MM.1S (cell line): Measurements from ENCODE around the gene PFDN1.
A peak's percentile ranks its signal among the peaks of the same experiment; 100 is the strongest.

Experiments used
- DNase-seq: peaks from one replicate; pipeline ENCODE4 v3.0.0-alpha.2; 2015
- H2AFZ ChIP-seq: fragments of 300-600 bp; sonication (generic); 2 replicates; pipeline ENCODE4 v1.6.0; 2016; ENCODE audit warnings: antibody characterized with exemption, low read length
- H3F3A ChIP-seq: fragments of 300-600 bp; sonication (generic); 2 replicates; pipeline ENCODE4 v1.6.1; 2016; ENCODE audit warnings: mild to moderate bottlenecking, antibody characterized with exemption, low read length, moderate library complexity, mixed read lengths; ENCODE audit not compliant: insufficient read depth
- H3K27ac ChIP-seq: fragments of 300-600 bp; sonication (generic); 2 replicates; pipeline ENCODE4 v1.5.1; 2016; ENCODE audit warnings: mild to moderate bottlenecking, low read length
- H3K27me3 ChIP-seq: fragments of 300-600 bp; sonication (generic); replicated peaks from 2 replicates; pipeline ENCODE4 v1.6.0; 2016; ENCODE audit warnings: low read length; ENCODE audit not compliant: insufficient read depth
- H3K36me3 ChIP-seq: fragments of 300-600 bp; sonication (generic); replicated peaks from 2 replicates; pipeline ENCODE4 v1.6.1; 2016; ENCODE audit warnings: mild to moderate bottlenecking, low read length, mixed read lengths; ENCODE audit not compliant: insufficient read depth
- H3K4me1 ChIP-seq: fragments of 300-600 bp; sonication (generic); 2 replicates; pipeline ENCODE4 v1.6.1; 2016; ENCODE audit warnings: low read length, mixed read lengths
- H3K4me2 ChIP-seq: fragments of 300-600 bp; sonication (generic); 2 replicates; pipeline ENCODE4 v1.6.0; 2016; ENCODE audit warnings: low read depth, low read length
- H3K4me3 ChIP-seq: fragments of 300-600 bp; sonication (generic); 2 replicates; pipeline ENCODE4 v1.5.1; 2016; ENCODE audit warnings: low read length, mixed read lengths
- H3K79me2 ChIP-seq: fragments of 300-600 bp; sonication (generic); 2 replicates; pipeline ENCODE4 v1.6.1; 2016; ENCODE audit warnings: mixed run types, low read length, mixed read lengths
- H3K9ac ChIP-seq: fragments of 300-600 bp; sonication (generic); 2 replicates; pipeline ENCODE4 v1.6.1; 2016; ENCODE audit warnings: low read length, mixed read lengths
- H3K9me2 ChIP-seq: fragments of 300-600 bp; sonication (generic); replicated peaks from 2 replicates; pipeline ENCODE4 v1.6.1; 2016; ENCODE audit warnings: mild to moderate bottlenecking, low read length, mixed read lengths; ENCODE audit not compliant: insufficient read depth
- H3K9me3 ChIP-seq: fragments of 300-600 bp; sonication (generic); replicated peaks from 2 replicates; pipeline ENCODE4 v1.6.1; 2016; ENCODE audit warnings: mild to moderate bottlenecking, low read length, mixed read lengths; ENCODE audit not compliant: insufficient read depth
- H4K20me1 ChIP-seq: fragments of 300-600 bp; sonication (generic); 2 replicates; pipeline ENCODE4 v1.6.1; 2016; ENCODE audit warnings: mild to moderate bottlenecking, low read length, moderate library complexity, mixed read lengths; ENCODE audit not compliant: insufficient read depth
- EZH2 ChIP-seq: fragments of 300-600 bp; sonication (generic); optimal IDR thresholded peaks from 2 replicates; pipeline ENCODE3; 2017; ENCODE audit warnings: low read depth, mild to moderate bottlenecking, antibody characterized with exemption, low read length, mixed read lengths
- EZH2phosphoT487 ChIP-seq: fragments of 300-600 bp; sonication (generic); IDR thresholded peaks from 2 replicates; pipeline ENCODE4 v1.6.1; 2018; ENCODE audit warnings: antibody characterized with exemption, low read length
- TF ChIP-seq, protein P1 (sequence below): fragments of 300-600 bp; sonication (generic); IDR thresholded peaks from 2 replicates; pipeline ENCODE4 v1.5.1; 2016; ENCODE audit warnings: antibody characterized with exemption, low read length, mixed read lengths

Gene PFDN1

DNA sequence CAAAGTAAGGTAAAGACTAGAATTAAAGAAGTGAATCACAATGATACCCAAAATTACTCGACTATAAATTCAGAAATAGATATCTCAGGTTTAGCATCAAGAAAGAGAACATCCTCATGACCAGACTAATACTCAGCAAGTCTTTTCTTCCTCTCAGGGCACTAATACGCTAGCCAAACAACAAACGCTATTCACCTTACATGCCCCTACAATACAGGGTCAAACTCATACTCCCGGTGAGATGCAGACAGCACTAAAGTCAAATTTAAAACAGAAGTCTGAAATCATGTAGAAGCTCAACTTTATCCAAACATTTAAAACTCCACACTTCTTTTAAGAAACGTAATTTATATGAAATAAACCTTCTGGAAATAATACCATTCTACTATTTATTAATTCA lies 5.6 kb downstream of the PFDN1 start:
- TF ChIP-seq EZH2 (no peak), EZH2phosphoT487 (no peak)
- TF ChIP-seq, protein P1, sequence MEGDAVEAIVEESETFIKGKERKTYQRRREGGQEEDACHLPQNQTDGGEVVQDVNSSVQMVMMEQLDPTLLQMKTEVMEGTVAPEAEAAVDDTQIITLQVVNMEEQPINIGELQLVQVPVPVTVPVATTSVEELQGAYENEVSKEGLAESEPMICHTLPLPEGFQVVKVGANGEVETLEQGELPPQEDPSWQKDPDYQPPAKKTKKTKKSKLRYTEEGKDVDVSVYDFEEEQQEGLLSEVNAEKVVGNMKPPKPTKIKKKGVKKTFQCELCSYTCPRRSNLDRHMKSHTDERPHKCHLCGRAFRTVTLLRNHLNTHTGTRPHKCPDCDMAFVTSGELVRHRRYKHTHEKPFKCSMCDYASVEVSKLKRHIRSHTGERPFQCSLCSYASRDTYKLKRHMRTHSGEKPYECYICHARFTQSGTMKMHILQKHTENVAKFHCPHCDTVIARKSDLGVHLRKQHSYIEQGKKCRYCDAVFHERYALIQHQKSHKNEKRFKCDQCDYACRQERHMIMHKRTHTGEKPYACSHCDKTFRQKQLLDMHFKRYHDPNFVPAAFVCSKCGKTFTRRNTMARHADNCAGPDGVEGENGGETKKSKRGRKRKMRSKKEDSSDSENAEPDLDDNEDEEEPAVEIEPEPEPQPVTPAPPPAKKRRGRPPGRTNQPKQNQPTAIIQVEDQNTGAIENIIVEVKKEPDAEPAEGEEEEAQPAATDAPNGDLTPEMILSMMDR = no peak
- Histone ChIP-seq H3K4me3 (no peak overlapping the region), H3K9me3 (no peaks in the 10 kb centered on the region), H4K20me1 (peaks cover 4% of the 10 kb centered on the region), H3K27me3 (no peaks in the 10 kb centered on the region), H3K36me3 (no peaks in the 10 kb centered on the region), H3F3A (no peaks in the 10 kb centered on the region), H3K27ac (no peak overlapping the region), H3K9me2 (no peaks in the 10 kb centered on the region), H3K4me2 (no peak overlapping the region), H3K79me2 (peaks cover 77% of the 10 kb centered on the region), H3K9ac (no peak overlapping the region), H2AFZ (no peak overlapping the region), H3K4me1 (peaks cover 13% of the 10 kb centered on the region; the same call in 1 of the 2 replicates)
- no peak for DNase-seq

DNA sequence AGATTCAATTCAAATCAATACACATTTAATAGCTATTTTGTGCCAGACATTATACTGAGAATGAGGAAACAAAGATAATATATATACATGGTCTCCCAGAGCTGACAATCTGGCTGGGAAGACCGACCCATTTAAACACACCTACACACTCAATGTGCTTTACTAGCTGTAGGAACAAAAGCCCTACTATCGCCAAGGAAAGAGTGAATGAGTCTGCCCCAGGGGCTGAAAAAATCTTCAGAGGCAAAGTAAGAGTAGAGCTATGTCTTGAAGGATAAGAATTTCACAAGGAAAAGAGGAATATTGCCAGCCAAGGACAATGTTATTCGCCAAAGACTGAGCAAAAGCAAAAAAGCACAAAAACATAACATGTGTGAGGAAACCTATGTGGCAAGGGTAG lies 6.6 kb downstream of the PFDN1 start:
- DNase-seq = no peak
- H3K36me3 ChIP-seq = no peaks in the 10 kb centered on the region
- no peak overlapping the region for H3K27ac ChIP-seq
- no peaks in the 10 kb centered on the region for H3K9me2 ChIP-seq
- H3K4me2 ChIP-seq = no peak overlapping the region
- no peak overlapping the region for H2AFZ ChIP-seq
- H3K79me2 ChIP-seq = peaks cover 74% of the 10 kb centered on the region
- H3K9ac ChIP-seq = no peak overlapping the region
- TF ChIP-seq EZH2phosphoT487 = no peak
- H3K4me1 ChIP-seq = peaks cover 6% of the 10 kb centered on the region; the same call in 1 of the 2 replicates
- H3F3A ChIP-seq = no peaks in the 10 kb centered on the region
- peaks cover 4% of the 10 kb centered on the region for H4K20me1 ChIP-seq
- no peak overlapping the region for H3K4me3 ChIP-seq
- no peaks in the 10 kb centered on the region for H3K27me3 ChIP-seq
- no peaks in the 10 kb centered on the region for H3K9me3 ChIP-seq

DNA sequence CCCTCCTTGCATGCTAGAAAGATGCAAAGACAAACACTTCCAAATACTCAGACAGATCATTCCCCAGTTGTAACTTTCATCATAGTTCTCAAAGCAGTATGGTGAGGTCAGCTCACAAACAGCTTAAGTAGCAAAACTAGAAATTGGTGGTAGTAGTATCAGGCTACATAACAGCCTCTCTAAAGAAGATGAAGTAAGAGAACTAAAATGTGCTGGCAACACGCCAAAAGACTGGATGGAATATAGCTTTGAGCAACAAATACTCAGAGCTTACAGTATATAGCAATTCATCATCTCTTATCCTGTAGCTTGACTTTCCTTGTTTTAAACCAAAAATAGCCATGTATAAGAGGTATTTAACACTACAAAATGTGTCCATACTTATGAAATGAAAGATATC lies 7.5 kb downstream of the PFDN1 start:
- DNase-seq = peak; percentile 45
- H3K4me3 ChIP-seq = no peak overlapping the region
- no peaks in the 10 kb centered on the region for H3K9me3 ChIP-seq
- 0 out of 2 replicates have a peak overlapping the region, but pooled peaks have one; percentile 3 for H3K27ac ChIP-seq
- H3K9me2 ChIP-seq = no peaks in the 10 kb centered on the region
- no peaks in the 10 kb centered on the region for H3K27me3 ChIP-seq
- peaks cover 6% of the 10 kb centered on the region; the same call in 1 of the 2 replicates for H3K4me1 ChIP-seq
- no peaks in the 10 kb centered on the region for H3K36me3 ChIP-seq
- peaks cover 74% of the 10 kb centered on the region for H3K79me2 ChIP-seq
- peak overlapping the region; percentile 2; the same call in 1 of the 2 replicates for H3K4me2 ChIP-seq
- H4K20me1 ChIP-seq = peaks cover 4% of the 10 kb centered on the region
- H2AFZ ChIP-seq = no peak overlapping the region
- no peaks in the 10 kb centered on the region for H3F3A ChIP-seq
- H3K9ac ChIP-seq = no peak overlapping the region
- TF ChIP-seq, protein P1 = no peak
- TF ChIP-seq EZH2 (no peak), EZH2phosphoT487 (no peak)

DNA sequence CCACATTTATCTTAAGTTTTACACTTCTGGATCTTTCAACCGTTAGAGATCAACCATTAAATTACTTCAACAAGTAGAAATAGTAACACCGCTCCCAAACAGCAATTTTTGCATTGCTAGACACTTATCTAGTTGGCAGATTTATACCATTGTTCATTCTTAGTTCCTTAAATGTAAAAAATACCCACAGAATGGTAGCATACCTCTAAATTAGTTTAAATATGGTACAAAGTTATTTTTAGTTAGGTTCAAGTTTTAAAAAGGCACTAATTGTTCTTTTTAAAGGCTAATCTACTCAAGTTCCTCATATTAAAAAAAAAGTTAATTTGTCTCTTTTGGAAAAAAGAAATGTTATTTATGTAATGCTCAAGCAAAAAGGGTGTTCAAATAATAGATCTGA lies 8.1 kb downstream of the PFDN1 start:
- no peak overlapping the region for H3K9ac ChIP-seq
- H2AFZ ChIP-seq = no peak overlapping the region
- H3K4me3 ChIP-seq = no peak overlapping the region
- H3K9me3 ChIP-seq = no peaks in the 10 kb centered on the region
- H3K9me2 ChIP-seq = no peaks in the 10 kb centered on the region
- H3K27me3 ChIP-seq = no peaks in the 10 kb centered on the region
- H3K4me1 ChIP-seq = peaks cover 6% of the 10 kb centered on the region; the same call in 1 of the 2 replicates
- peak overlapping the region; percentile 2; the same call in 1 of the 2 replicates for H3K4me2 ChIP-seq
- H3K79me2 ChIP-seq = peaks cover 75% of the 10 kb centered on the region
- H4K20me1 ChIP-seq = peaks cover 4% of the 10 kb centered on the region
- H3K27ac ChIP-seq = no peak overlapping the region
- H3K36me3 ChIP-seq = no peaks in the 10 kb centered on the region
- no peaks in the 10 kb centered on the region for H3F3A ChIP-seq
- TF ChIP-seq, protein P1 = no peak
- TF ChIP-seq EZH2phosphoT487 = no peak
- no peak for TF ChIP-seq EZH2
- no peak for DNase-seq
